Measurements from ENCODE around the gene ZNF587.
A peak's percentile ranks its signal among the peaks of the same experiment; 100 is the strongest.
"Not testable (repeated sequence)": the region's sequence is repeated elsewhere in the genome, so short reads cannot be mapped to it uniquely, and the experiment has no call there.

Gene ZNF587

DNA sequence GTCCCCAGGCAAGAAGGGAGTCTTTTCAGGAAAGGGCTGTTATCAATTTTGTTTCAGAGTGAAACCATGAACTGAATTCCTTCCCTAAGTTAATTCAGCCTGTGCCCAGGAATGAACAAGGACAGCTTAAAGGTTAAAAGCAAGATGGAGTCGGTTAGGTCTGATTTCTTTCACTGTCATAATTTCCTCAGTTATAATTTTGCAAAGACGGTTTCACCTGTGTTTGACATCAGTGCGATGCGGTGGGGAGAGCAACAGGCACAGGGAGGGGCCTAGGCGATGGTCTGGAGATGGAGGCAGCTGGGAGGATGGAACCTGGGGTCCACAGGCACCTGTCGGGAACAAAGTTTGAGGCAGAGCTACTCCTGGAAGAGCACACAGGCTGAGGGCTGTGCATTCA lies 29.1 kb upstream of the ZNF587 start:
- peak overlapping the region; percentile 78 for H3K4me3 ChIP-seq (ENCODE audit: low read length)
- DNase-seq (ENCODE audit: low read depth, low spot score): no peak

- peak; percentile 45 for DNase-seq (ENCODE audit: low read depth, low spot score)
- H3K4me3 ChIP-seq (ENCODE audit: low read length): peak overlapping the region; percentile 78; the same call in 1 of the 2 replicates
Observed at GRCh38 chr19:57821095-57821494, 28.6 kb upstream of the ZNF587 start.

- H3K4me3 ChIP-seq (ENCODE audit: low read length); DNase-seq (ENCODE audit: low read depth, low spot score): not testable (repeated sequence)
Observed at GRCh38 chr19:57821501-57821900, 28.2 kb upstream of the ZNF587 start.

GRCh38 chr19:57823155-57823554 lies 26.5 kb upstream of the ZNF587 start:
- DNase-seq (ENCODE audit: low read depth, low spot score); H3K4me3 ChIP-seq (ENCODE audit: low read length): not testable (repeated sequence)

DNA sequence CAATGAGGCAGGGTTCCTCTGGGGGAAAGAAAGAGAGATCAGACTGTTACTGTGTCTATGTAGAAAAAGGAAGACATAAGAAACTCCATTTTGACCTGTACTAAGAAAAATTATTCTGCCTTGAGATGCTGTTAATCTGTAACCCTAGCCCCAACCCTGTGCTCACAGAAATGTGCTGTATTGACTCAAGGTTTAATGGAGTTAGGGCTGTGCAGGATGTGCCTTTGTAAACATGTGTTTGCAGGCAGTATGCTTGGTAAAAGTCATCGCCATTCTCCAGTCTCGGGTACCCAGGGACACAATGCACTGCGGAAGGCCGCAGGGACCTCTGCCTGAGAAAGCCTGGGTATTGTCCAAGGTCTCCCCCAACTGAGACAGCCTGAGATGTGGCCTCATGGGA lies 26.1 kb upstream of the ZNF587 start:
- not testable (repeated sequence) for DNase-seq (ENCODE audit: low read depth, low spot score); H3K4me3 ChIP-seq (ENCODE audit: low read length)

DNA sequence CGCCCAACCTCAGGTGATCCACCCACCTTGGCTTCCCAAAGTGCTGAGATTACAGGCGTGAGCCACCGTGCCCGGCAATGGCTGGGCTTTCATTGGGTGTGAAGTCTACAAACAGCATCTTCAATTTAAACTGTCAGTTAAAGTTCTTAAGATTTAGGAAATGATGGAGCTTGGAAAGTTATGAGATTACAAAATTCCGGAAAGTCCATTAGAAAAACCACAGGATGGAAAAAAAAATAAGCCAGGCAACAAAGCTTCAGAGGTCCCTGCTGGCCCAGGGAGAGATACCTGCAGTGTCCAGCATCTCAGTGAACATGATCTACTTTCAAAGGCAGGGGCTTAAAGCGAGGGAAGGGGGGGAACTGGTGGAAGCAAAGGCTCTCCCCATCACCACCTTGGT lies 24.1 kb upstream of the ZNF587 start:
- DNase-seq (ENCODE audit: low read depth, low spot score): no peak
- H3K4me3 ChIP-seq (ENCODE audit: low read length): no peak overlapping the region

GRCh38 chr19:57829316-57829715 lies 20.3 kb upstream of the ZNF587 start:
- DNase-seq (ENCODE audit: low read depth, low spot score): no peak
- no peak overlapping the region for H3K4me3 ChIP-seq (ENCODE audit: low read length)

DNA sequence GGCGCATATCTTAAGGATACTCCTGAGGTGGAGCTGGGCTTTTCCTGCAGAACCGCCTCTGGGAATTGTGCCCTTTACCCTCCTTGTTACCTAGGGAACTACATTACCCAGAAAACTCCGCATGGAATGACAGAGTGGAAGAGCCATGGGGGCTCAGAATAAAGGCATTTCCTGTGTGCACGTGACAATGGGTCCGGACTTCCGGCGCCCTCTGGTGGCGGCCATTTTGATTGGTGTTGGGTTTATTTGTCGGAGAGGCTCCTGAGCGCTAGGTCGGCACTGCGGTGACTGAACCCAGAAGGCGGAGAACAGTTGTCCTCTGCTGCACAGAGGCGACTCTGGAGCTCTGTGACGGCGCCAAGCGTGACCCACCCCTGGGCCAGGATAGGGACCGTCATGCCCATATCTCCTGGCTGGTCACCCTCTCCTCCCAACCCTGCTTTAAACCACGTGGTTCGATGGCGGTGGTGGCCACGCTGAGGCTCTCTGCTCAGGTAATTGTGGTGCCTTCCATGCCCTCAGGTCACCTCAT lies 19.5 kb upstream of the ZNF587 start, which contains the start of gene ZNF587B:
Gene ZNF587B (plus strand): TSS at position 229 of the 532 bp plus-strand sequence. CDS start 230 bp downstream, at position 459.
- H3K4me3 ChIP-seq (ENCODE audit: low read length): no peak within 1 kb of the TSS
- no peak for DNase-seq (ENCODE audit: low read depth, low spot score)

GRCh38 chr19:57836991-57837390 lies 12.7 kb upstream of the ZNF587 start:
- DNase-seq (ENCODE audit: low read depth, low spot score); H3K4me3 ChIP-seq (ENCODE audit: low read length): not testable (repeated sequence)

- H3K4me3 ChIP-seq (ENCODE audit: low read length); DNase-seq (ENCODE audit: low read depth, low spot score): not testable (repeated sequence)
Observed at GRCh38 chr19:57838622-57839191, 11.0 kb upstream of the ZNF587 start.

DNA sequence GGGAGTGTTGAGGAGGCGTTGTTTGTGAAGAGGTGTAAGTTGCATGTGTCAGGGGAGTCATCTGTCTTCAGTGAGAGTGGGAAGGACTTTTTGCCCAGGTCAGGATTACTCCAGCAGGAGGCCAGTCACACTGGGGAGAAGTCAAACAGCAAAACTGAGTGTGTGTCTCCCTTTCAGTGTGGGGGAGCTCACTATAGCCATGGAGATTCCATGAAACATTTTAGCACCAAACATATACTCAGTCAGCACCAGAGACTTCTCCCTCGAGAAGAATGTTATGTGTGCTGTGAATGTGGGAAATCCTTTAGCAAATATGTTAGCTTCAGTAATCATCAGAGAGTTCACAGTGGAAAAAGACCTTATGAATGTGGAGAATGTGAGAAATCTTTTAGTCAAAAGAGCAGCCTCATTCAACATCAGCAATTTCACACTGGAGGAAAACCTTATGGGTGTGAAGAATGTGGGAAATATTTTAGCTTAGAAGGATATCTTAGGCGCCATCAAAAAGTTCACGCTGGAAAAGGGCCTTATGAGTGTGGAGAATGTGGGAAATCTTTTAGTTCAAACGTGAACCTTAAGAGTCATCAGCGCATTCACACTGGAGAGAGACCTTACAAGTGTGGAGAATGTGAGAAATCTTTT lies 8.4 kb upstream of the ZNF587 start:
- no peak for DNase-seq (ENCODE audit: low read depth, low spot score)
- H3K4me3 ChIP-seq (ENCODE audit: low read length): no peak overlapping the region

DNA sequence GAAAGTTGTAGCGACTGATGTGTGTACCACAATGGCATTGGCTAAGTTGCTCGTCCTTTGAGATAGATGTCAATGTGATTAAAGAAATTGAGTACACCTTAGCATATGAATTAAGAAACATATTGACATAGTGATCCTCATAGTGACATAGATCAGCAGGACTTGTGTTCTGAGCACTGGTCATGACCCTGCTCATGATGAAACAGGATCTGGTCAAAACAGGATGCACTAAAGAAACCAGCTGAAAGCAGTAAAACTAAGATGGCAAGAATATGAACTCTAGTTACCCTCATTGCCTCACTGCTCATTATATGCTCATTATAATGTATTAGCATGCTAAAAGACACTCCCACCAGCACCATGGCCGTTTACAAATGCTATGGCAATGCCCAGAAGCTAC lies 2.5 kb upstream of the ZNF587 start:
- DNase-seq (ENCODE audit: low read depth, low spot score); H3K4me3 ChIP-seq (ENCODE audit: low read length): not testable (repeated sequence)

DNA sequence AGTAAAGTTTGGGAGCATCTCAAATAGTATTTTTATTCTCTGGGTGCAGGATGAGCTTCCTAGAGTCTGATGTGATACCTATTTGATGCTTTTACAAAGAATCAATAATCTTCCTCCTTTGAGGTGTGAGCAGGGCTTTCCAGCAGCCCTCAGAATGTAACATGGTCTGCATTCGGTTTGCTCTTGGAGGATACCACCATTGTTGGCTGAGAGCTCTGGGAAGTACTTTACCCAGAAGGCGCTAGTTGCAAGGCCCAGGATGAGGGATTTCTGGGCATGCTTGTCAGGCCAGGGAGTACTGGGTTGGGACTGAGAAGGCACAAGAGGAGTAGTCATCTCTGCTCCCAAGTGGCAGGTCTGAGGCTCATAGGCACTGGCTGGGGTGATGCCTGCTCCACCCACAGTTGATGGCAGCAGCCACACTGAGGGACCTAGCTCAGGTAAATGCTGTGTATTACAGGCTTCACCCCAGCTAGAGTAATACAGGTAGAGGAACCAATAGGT lies 445 bp upstream of the ZNF587 start:
- H3K4me3 ChIP-seq (ENCODE audit: low read length): peak overlapping the region; percentile 79
- DNase-seq (ENCODE audit: low read depth, low spot score): not testable (repeated sequence)

DNA sequence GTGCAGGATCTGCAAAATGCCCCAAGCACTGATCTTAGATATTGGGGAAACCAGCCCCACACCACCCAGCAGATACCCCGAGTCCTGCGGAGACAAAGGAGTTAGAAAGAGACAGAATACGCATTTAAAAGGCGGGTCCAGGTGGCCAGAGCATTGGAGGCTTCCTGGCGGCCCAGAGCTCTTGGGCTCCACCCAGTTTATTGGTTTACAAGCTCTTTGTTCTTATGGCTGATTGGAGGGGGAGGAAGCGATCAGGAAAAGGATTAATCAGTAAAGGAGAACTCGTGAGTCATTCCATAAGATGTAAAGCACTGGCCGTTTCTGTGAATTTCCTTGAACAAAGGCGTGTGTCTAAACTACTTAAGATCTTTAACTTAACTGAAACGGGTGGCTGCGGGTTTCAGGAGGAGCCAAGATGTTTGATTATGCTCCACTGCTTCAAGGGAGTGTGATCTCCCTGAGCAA lies 926 bp downstream of the ZNF587 start:
- no peak for DNase-seq (ENCODE audit: low read depth, low spot score)
- peak overlapping the region; percentile 79 for H3K4me3 ChIP-seq (ENCODE audit: low read length)

GRCh38 chr19:57851812-57852603 lies 2.3 kb downstream of the ZNF587 start:
- DNase-seq (ENCODE audit: low read depth, low spot score); H3K4me3 ChIP-seq (ENCODE audit: low read length): not testable (repeated sequence)

DNA sequence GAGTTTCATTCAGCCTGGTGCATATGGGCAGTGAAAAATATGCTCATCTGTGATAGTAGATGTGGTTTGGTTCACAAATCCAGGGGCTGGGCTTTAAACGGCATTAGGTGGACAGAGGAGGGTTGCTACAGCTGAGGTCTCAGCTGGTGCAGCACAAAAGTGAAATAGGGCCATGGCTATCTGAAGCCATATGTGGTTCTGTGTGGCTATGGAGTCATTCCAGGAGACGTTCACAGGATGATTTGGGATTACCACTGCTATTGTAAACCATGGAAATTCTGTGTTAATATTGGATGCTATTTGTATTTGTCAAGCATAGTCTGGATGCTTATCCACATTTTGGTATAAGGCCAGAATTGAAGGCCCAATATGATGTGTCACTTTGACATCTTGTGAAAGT lies 4.5 kb downstream of the ZNF587 start:
- H3K4me3 ChIP-seq (ENCODE audit: low read length); DNase-seq (ENCODE audit: low read depth, low spot score): not testable (repeated sequence)

DNA sequence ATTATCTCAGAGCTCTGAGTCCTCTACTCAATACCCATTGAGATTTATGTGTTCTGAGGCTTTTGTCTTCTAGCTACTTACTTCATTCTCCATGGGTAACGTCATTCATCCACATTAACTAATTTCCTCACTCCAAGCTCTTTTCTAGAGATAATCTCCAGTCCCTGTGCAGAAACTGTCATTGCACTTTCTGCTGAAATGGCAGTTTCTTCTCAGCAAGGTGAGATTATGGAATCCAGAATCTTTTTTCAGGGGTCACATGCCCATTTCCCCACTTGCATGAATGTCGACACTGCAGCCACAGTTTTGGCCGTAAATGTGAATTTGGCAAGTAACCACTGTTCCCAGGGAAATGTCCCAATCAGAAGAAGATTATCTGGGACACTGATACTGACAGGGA lies 12.7 kb downstream of the ZNF587 start:
- not testable (repeated sequence) for DNase-seq (ENCODE audit: low read depth, low spot score); H3K4me3 ChIP-seq (ENCODE audit: low read length)

GRCh38 chr19:57867868-57868492 lies 18.3 kb downstream of the ZNF587 start:
- no peak overlapping the region for H3K4me3 ChIP-seq (ENCODE audit: low read length)
- DNase-seq (ENCODE audit: low read depth, low spot score): no peak

DNA sequence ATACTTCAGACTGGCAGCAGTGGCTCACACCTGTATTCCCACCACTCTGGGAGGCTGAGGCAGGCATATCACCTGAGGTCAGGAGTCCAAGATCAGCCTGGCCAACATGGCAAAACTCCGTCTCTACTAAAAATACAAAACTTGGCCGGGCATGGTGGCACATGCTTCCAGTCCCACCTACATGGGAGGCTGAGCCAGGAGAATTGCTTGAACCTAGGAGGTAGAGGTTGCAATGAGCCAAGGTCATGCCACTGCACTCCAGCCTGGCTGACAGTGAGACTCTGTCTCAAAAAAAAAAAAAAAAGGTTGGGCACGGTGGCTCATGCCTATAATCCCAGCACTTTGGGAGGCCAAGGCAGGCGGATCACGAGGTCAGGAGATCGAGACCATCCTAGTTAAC lies 20.0 kb downstream of the ZNF587 start:
- DNase-seq (ENCODE audit: low read depth, low spot score); H3K4me3 ChIP-seq (ENCODE audit: low read length): not testable (repeated sequence)
